ENCODE results near the gene RAD51B.
"Not testable (repeated sequence)": the region's sequence is repeated elsewhere in the genome, so short reads cannot be mapped to it uniquely, and the experiment has no call there.

Gene RAD51B

DNA sequence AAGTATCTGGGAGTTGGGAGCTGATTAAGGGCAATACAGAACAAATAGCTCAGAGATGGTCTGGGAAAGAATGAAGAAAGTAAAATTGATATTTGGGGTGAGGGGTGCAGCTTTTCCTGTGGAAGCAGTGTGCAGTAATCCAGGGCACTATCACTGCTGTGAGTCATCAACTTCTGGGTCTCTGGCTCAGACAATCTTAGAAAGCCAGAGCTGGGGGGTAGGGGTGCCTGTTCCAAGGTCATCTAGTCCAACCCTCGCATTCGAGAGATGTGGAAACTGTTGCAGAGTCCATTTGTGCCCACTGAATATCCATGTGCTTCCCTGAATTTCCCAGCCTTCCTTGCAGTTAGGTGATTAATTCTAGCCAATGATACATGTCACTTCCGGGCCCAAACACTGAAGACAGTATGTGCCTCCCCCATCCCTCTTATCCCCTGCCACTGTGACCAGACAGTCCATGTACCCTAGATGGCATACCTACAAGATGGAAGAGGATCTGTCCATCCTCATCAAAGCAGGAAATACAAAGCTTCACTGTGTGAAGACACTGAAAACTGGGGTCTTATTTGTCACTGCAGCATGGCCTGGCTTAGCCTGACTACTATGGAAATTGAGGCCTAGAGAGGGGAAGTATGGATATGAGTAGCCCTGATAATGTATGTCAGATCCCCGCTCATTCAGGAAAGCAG lies 921.4 kb downstream of the RAD51B start:
- DNase-seq (ENCODE audit: low read depth in 2 of 2): no peak

DNA sequence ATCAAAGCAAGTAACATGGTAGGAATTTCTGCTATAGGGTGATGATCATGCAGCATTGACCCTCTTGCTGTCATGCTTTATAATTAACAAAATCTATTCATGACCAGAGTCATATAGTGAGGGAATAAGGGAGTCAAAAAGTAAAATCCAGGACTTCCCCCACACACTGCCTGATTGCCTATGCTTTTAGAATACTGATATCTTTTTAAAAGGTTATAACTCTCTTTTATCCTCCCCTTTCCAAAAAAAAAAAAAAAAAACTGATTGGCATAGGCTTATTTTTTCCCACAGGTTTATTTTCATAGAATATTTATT lies 921.9 kb downstream of the RAD51B start:
- DNase-seq (ENCODE audit: low read depth in 2 of 2): no peak

DNA sequence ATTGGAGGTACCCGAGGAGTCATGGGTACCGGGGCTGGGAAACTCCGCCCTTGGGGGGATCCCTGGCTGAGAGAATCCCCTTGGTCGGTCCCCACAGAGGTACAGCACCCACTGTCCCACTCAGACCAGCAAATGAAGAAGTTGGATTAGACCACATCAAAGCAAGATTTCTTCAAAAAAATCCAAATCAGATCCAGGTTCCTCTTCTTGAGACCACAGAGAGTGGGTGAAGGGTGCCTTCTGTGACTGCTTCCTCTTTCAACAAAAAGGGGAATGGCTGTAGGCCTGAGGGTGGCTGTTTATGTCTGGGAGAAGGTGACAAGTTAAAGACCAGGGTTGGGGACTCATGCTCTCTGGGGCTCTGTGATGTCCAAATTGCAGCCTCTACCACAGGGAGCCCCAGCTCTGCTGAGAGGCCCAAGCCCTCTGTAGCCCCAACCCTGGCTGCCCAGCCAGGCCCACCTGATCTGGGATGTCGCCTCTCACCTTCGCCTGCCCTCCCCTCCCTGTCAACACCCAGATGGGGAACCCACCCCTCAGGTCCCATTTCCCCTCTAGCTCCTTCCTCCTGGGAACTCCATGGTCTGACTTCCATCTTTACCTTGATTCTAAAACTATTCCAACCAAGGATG lies 922.4 kb downstream of the RAD51B start:
- DNase-seq (ENCODE audit: low read depth in 2 of 2): no peak

DNA sequence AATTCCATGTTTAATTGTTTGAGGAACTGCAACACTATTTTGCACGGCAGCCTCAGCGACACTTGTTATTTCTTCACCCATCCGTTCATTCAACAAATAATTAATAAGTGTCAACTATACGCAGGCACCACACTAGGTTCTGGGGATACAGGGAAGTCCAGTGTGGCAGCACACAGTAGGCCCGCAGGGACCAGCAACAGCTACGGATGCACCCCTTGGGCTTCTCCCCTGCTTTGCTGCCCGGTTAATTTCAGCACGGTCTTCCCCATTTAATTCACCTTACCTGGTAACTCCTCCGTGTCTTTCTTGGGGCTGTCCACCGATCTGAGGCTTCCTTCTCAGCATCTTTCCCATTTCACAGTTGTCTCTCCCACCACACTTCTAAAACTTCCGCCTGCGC lies 925.0 kb downstream of the RAD51B start:
- no peak for DNase-seq (ENCODE audit: low read depth in 2 of 2)

DNA sequence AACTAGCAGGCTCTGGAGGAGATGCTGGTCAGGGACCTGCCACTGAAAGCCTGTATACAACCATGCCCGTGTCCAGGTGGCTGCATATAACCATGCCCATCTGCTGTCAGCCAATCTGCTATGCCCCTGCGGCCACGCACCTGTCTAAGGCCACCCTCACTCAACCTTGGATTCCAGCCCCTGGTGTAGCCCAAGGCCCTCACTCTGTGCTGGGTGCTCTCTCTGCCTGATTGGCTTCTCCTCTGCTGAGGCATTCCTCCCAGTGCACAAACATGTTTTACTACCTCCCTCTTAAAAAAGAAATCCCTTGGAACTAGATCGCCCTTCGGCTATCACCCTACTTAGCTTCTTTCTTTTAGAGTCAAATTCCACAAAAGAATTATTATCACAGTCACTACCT lies 927.8 kb downstream of the RAD51B start:
- no peak for DNase-seq (ENCODE audit: low read depth in 2 of 2)

DNA sequence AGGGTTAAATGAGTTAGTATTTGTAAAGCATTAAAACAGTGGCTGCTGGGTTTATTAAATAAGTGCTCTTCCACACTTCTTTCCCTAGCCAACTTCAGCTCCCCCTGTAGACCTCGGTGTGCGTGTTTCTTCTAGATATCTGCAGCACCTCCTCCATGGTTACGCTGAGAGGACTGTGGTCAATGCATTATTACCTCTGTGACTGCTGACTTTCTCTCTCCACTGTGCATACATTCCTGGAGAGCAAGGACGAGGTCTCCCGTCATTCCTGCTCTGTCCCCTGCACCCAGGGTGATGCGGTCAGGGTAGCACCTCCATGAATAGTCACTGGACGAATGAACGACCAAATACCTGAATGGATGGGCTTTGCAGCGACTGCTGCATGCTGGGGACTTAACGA lies 928.7 kb downstream of the RAD51B start:
- no peak for DNase-seq (ENCODE audit: low read depth in 2 of 2)

DNA sequence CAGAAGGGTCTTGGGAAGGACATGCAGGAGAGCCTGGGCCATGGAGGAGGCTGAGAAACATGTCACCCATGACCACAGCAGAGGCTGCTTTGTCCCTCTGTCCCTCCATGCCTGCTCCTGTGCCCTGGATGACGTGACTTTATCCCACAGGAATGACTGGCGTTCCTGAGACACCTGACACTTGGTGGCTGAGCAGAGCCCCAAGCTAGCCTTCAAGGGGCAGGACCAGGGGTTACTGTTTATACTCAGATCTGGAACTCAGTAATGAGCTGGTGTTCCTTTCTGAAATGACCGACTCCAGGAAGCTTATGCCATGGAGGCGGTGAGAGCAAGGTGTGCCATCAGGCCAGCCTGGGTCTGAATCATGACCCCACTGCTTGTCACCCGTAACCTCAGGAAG lies 929.1 kb downstream of the RAD51B start:
- DNase-seq (ENCODE audit: low read depth in 2 of 2): no peak

DNA sequence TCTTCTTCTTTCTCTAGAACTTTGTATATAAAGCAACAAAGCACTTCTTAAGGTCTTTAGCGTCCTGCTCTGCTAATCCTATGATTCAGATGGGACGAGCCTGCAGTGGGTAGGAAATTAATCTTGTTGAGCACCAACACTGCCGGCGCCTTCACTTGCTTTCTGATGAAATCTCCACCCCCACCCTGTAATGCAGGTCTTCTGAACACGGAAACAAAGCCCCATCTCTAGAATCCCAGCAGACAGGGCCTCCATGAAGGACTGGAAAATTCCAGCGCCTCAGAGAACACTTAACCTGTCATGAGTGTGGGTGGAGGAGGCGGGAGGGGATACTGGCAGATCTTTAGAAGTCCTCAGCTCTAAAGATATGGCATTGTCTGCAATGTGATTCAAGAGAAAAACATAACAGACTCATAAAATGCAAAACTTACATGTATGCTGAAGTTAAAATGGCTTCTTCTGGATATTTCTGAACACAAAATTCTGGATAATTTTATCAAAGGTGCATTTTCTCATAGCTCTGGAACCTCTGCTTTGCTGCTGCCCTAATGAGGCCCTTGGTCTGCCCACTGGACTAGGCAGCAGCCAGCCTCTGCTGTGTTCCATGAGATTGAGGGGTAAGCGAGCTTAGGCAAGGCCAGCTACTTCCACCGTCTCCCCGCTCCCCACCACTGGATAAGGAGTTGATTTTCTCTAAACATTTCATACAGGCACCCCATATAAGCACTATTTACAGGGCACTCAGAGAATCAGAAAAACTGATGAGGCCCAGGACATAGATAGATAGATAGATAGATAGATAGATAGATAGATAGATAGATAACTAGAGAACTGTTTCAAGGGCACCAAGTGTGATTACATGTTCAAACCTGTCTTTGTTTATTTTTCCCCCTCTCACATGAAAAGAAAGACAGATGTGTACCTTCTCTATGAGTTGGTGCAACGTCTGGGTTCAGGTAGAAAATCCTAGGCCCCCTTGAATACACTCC lies 930.2 kb downstream of the RAD51B start:
- no peak for DNase-seq (ENCODE audit: low read depth in 2 of 2)

DNA sequence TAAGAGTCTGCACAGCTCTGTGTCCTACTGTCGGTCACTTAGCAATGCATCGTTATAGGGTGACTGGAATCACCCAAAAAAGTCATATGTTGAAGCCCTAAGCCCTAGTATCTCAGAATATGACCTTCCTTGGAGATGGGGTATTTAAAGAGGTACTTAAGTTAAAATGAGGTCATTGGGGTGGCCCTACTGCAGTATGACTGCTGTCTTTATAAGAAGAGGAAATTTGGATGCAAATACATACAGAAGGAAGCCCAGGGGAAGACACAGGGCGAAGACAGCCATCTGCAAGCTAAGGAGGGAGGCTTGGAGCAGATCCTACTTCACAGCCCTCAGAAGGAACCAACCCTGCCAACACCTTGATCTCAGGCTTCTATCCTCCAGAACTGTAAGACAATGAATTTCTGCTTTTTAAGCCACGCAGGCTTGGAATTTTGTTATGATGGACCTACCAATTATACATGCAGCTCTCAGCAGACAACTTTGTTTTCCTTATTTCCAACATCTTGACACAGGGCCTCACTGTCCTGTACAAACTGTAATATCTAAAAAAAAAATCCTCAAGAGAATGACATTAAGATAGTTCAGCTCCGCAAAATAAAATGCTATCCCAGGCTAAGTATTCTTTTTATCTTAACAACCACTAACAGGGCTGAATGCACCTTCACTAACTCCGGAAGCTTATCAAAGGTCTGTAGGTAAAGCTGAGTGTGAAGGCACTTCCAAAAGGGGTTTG lies 932.9 kb downstream of the RAD51B start:
- no peak for DNase-seq (ENCODE audit: low read depth in 2 of 2)

DNA sequence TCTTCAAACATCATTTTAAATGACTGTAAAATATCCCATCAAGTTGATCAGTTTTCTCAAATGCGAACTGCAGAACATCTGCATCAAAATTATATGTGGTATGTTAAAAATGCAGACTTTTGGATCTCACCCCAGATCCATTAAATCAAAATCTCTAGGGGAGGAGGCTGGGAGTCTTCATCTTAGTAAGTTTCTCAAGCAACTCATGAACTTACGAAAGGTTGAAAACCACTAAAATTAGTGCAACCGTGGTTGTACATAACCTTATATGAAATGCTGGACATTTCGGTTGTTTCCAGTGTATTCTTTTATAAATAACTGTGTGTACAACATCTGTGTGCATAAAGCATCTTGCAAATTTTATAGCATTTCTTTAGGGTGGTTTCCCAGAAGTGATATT lies 934.1 kb downstream of the RAD51B start:
- DNase-seq (ENCODE audit: low read depth in 2 of 2): no peak

DNA sequence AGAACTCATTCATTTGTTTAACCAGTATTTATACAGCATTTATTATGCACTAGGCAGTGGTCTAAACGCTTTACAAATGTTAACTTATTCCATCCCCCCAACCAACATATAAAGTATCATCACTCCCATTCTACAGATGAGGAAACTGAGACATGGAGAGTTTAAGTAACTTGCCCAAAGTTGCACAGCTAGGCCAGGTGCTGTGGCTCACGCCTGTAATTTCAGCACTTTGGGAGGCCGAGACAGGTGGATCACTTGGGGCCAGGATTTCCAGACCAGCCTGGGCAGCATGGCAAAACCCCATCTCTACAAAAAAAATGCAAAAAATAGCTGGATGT lies 935.4 kb downstream of the RAD51B start:
- DNase-seq (ENCODE audit: low read depth in 2 of 2): no peak

DNA sequence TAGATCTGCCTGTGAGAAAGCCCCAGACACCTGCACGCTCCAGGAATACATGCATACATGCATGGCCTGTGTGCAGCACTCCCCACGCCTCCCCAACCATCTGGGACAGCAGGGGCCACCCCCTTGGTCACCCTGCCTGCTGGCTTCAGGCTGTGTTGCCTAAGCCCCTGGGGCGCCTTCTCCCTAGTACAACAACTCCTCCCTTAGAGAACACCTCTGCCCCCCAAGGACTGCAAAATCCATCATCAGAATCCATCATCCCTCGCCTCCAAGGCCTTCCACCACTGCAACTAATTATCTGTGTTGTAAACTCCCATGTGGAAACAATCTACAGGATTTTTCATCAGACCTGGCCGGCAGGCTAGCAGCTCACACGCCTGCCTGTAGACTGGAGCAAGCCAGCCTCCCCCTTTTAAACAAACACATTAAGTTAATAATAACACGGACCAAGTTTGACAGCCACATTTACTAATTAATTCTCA lies 936.5 kb downstream of the RAD51B start:
- DNase-seq (ENCODE audit: low read depth in 2 of 2): no peak

DNA sequence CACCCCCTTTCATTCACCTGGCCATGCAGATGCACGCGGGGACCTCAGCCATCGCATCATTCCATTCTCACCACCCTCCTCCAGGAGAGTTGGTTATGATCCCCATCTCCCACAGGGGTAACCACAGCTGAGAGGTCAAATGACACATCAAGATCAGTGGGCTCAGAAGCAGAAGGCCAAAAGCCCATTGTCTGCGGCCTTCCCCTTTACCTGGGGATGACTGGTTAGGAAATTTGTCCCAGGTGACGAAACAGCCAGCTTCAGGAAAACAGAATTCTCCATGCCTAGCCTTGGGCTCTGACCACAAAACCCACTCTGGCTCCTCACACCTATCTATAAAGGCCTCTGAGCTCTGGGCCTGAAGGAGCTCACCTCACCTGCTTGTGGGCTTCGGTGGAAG lies 937.2 kb downstream of the RAD51B start:
- DNase-seq (ENCODE audit: low read depth in 2 of 2): no peak

DNA sequence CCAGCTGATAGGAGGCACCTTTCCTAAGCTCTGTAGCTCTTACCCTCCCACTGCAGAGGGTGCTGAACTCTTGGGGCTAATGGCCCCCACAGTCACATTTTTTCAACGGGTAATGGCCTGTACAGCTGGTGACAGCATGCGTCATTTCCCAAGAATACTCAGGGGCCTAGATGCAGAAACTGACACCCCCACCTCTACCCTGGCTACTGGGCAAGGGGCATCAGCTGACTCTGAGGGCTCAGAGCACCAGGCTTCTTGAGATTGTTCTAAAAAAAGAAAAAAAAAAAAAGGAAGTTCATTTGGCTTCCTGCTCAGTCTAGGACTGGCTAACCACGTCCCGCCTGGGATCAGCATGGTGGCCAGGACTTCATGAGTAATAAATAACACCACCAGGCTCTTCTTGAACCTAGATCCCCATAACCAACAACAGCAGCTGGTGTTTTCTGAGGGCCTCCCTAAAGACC lies 938.1 kb downstream of the RAD51B start:
- DNase-seq (ENCODE audit: low read depth in 2 of 2): no peak

DNA sequence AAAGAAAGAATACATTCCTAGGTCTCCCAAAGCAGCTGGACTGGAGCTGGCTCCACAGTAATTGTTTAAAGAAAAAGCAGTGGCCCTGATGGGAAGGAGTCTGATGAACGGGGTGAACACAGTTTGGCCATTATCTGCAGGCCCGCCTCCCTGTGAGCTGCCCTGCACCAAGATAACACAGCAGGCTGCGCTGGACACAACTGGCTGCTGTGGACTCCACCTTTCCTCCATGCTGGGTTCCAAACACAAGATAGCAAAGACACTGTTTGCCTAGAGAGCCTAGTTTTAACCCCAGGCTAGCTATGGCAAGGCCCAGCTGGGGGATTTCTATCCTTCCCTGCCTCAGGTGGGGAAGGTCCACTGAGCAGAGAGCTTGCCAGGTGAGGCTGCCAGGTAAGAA lies 938.7 kb downstream of the RAD51B start:
- DNase-seq (ENCODE audit: low read depth in 2 of 2): no peak

DNA sequence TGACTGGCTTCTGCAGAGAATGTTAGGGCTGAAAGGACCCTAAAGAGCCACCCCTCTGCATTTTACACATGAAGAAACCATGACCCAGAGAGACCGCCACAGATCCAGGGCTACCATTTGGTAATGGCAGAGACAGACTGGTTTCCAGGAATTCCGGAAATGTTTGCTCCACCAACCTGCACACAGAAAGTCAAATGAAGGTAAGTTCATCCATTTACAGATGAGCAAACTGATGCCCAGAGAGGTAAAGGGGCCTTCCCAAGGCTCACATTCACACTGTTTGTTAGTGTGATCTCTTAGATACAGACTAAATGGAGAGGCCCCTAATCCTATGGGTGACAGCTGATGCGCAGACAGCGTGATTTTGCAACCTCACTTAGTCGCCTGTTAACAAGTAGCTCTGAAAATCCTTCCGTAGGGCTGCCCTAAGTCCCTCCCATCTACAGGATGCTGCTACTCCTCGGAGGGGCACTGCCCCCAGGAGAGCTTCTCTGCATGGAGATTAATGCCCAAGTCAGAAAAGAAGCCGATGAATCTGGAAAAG lies 939.5 kb downstream of the RAD51B start:
- DNase-seq (ENCODE audit: low read depth in 2 of 2): no peak

DNA sequence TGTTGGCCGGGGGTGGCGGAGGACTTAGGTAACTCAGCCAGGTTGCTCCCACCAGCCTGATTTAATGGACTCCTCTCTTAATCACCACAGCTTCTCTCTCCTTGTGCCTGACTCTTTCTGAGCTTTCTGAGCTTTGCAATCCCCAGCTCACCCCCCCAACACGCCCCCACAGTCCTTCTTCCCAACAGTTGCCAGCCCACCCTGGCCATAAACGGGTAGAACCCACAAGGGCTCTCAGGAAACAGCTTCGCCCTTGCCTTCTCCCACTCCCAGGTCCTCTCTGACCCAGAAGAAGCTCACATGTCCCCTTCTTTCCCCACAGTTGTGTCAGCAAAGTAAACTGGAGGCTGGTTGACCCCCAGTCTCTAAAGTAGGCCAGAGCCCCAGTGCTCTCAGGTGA lies 940.4 kb downstream of the RAD51B start:
- no peak for DNase-seq (ENCODE audit: low read depth in 2 of 2)

DNA sequence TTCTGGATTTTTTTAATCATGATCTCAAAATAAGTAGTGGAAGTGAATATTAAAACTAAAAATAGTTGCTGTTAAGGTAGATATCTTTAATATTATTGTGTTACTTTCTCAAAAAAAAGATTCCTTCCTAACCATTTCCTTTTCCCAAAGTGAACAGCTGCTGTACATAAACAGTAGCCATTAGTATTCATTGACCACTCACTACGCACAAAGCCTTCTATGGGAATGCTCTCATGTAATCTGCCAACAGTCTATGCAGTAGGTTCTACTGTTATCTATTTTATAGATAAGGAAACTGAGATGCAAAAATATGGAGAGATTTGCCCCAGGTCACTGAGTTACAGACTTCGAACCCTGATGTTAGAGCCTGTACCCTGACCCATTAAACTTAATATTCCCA lies 941.2 kb downstream of the RAD51B start:
- DNase-seq (ENCODE audit: low read depth in 2 of 2): no peak

DNA sequence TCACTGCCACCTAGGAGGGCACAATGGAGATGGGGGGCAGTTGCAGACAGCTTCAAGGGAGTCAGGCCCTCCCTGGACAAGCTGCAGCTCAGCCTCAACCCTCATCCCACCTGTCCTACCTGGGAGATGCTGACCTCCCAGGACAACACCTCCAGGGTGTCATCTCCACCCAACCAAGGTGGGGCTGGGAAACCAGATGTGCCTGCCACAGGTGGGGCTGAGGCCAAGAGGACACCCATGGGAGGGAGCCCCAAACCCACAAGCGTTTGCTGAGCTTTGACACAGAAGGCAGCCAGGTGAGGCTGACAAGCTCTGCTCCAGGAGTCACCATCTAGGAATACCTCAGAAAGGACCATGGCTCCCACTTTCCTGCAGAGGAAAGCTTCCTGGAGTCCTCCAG lies 941.8 kb downstream of the RAD51B start:
- no peak for DNase-seq (ENCODE audit: low read depth in 2 of 2)

DNA sequence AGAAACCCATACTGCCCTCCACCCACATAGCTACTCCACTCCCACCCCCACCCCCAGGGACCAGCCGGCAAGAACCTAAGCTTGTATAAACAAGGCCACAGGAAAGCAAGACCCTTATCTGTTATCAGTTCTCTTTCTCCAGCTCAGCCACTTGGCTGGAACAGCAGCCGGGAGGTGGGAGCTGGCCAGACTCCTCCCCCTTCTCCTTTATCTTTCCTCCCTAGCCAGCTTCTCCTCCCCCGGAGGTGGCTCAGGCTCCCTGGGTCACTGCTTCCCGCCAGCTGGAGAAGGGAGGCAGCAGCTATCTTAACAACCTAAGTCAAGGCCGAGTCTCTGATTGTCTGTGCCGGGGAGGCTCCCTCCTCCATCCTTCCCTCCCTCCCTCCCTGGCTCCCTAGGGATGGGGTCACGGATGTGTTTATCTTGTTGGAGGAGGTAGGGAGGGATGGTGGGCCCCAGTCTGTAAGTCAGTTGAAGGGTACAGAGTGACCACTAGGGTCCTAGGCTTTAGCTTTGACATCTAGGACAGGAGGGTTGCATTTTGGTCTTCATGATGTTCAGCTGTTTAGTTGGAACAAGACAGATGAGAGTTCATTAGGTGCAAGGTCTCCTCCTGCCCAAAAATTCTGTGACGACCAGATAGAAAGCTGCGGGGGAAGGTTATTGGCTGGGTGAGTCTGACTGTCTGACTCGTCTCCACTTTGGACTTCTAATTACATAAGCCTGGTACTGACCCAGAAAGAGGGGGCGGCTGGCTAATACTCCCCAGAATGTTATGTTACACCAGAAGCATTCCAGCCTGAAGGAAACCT lies 943.6 kb downstream of the RAD51B start:
- DNase-seq (ENCODE audit: low read depth in 2 of 2): no peak

DNA sequence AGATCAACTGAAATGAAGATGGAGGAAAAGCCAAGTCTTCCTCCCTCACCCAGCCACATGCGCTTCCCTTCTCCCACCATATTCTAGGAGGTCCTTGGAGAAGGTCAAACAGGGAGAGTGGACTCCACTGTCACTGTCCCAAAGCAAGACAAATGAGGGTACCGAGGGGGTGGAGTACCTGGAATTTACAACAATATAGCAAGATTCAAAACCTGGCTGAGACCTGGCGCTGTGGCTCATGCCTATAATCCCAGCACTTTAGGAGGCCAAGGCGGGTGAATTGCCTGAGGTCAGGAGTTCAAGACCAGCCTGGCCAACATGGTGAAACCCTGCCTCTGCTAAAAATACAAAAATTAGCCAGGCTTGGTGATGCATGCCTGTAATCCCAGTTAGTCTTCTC lies 944.3 kb downstream of the RAD51B start:
- not testable (repeated sequence) for DNase-seq (ENCODE audit: low read depth in 2 of 2)
